Neural progenitor cell (in vitro differentiated cells): ENCODE measurements around the gene RSPH3. TPM values are rescaled to one million over a fixed set of nuclear protein-coding genes. Genes with fewer than 3 reads are reported as not detected.
"Not testable (repeated sequence)": the region's sequence is repeated elsewhere in the genome, so short reads cannot be mapped to it uniquely, and the experiment has no call there.

Experiments used
- DNase-seq: peaks from one replicate; pipeline ENCODE4 v3.0.0-alpha.2; 2016; ENCODE audit warnings: low spot score
- H2AFZ ChIP-seq: fragments of 200-600 bp; sonication (generic); replicated peaks from 2 replicates; pipeline ENCODE4 v1.6.1; 2016; ENCODE audit warnings: antibody characterized with exemption
- H3F3A ChIP-seq: fragments of 200-600 bp; sonication (generic); 2 replicates; pipeline ENCODE4 v1.6.1; 2016; ENCODE audit warnings: antibody characterized with exemption, low read depth
- H3K27ac ChIP-seq: fragments of 200-600 bp; sonication (generic); 2 replicates; pipeline ENCODE4 v1.5.1; 2016; ENCODE audit warnings: mild to moderate bottlenecking
- H3K27me3 ChIP-seq: fragments of 200-600 bp; sonication (generic); 2 replicates; pipeline ENCODE4 v1.6.1; 2016; ENCODE audit warnings: mild to moderate bottlenecking, moderate library complexity
- H3K36me3 ChIP-seq: fragments of 200-600 bp; sonication (generic); 2 replicates; pipeline ENCODE4 v1.5.1; 2016
- H3K4me1 ChIP-seq: fragments of 200-600 bp; sonication (generic); 2 replicates; pipeline ENCODE4 v1.6.1; 2016; ENCODE audit warnings: mixed run types
- H3K4me2 ChIP-seq: fragments of 200-600 bp; sonication (generic); 2 replicates; pipeline ENCODE4 v1.6.1; 2016
- H3K4me3 ChIP-seq: fragments of 200-600 bp; sonication (generic); 2 replicates; pipeline ENCODE4 v1.5.1; 2016
- H3K79me2 ChIP-seq: fragments of 200-600 bp; sonication (generic); 2 replicates; pipeline ENCODE4 v1.6.1; 2016; ENCODE audit warnings: low read depth
- H3K9ac ChIP-seq: fragments of 200-600 bp; sonication (generic); 2 replicates; pipeline ENCODE4 v1.6.1; 2016
- H3K9me3 ChIP-seq: fragments of 200-600 bp; sonication (generic); 2 replicates; pipeline ENCODE4 v1.5.1; 2016; ENCODE audit warnings: low read depth
- H4K20me1 ChIP-seq: fragments of 200-600 bp; sonication (generic); 2 replicates; pipeline ENCODE4 v1.6.1; 2016; ENCODE audit warnings: low read depth
- H3K27ac Mint-ChIP-seq: 3 replicates; pipeline ENCODE4 v1.8.0; 2021; ENCODE audit warnings: mixed read lengths
- H3K27me3 Mint-ChIP-seq: 2 replicates; pipeline ENCODE4 v1.8.0; 2022; ENCODE audit warnings: low read depth, mild to moderate bottlenecking, inconsistent platforms, moderate library complexity, mixed read lengths; ENCODE audit not compliant: insufficient read depth
- H3K36me3 Mint-ChIP-seq: 3 replicates; pipeline ENCODE4 v1.8.0; 2021; ENCODE audit warnings: mixed read lengths
- H3K4me1 Mint-ChIP-seq: 3 replicates; pipeline ENCODE4 v1.8.0; 2021; ENCODE audit warnings: mixed read lengths
- H3K4me3 Mint-ChIP-seq: 3 replicates; pipeline ENCODE4 v1.8.0; 2021; ENCODE audit warnings: mild to moderate bottlenecking, moderate library complexity, mixed read lengths
- H3K9me3 Mint-ChIP-seq: 3 replicates; pipeline ENCODE4 v1.8.0; 2020; ENCODE audit warnings: mixed read lengths
- CTCF ChIP-seq: fragments of 200-600 bp; sonication (generic); IDR thresholded peaks from 2 replicates; pipeline ENCODE4 v1.5.1; 2017; ENCODE audit warnings: antibody characterized with exemption, mild to moderate bottlenecking
- EZH2 ChIP-seq: fragments of 200-600 bp; sonication (generic); IDR thresholded peaks from 2 replicates; pipeline ENCODE4 v1.6.1; 2017; ENCODE audit warnings: antibody characterized with exemption, mild to moderate bottlenecking, moderate library complexity
- EZH2phosphoT487 ChIP-seq: fragments of 200-600 bp; sonication (generic); IDR thresholded peaks from 2 replicates; pipeline ENCODE4 v1.6.1; 2017; ENCODE audit warnings: antibody characterized with exemption
- total RNA-seq: library from RNA; depleted of rRNA; stranded (reverse); fragments of >200 nt; gene quantifications from 2 replicates; pipeline ENCODE4 v1.2.3, GENCODE V29; 2015; ENCODE audit warnings: low replicate concordance

RSPH3 gene
- total RNA-seq, 1 donor from 2014 or later, result 3.6 TPM

- Histone ChIP-seq H3K9me3 (no peaks in the 10 kb centered on the region), H3K4me1 (no peaks in the 10 kb centered on the region), H3K27me3 (no peaks in the 10 kb centered on the region), H3K9ac (no peak overlapping the region), H3K36me3 (no peaks in the 10 kb centered on the region), H2AFZ (no peak overlapping the region), H4K20me1 (no peaks in the 10 kb centered on the region), H3K27ac (no peak overlapping the region), H3K79me2 (no peaks in the 10 kb centered on the region), H3F3A (no peaks in the 10 kb centered on the region), H3K4me2 (no peak overlapping the region), H3K4me3 (no peak overlapping the region)
- no peak for DNase-seq
- H3K9me3 Mint-ChIP-seq, result peaks cover 9% of the 10 kb centered on the region
- H3K36me3 Mint-ChIP-seq, result no peaks in the 10 kb centered on the region
- H3K27ac Mint-ChIP-seq, result no peak overlapping the region
- no peaks in the 10 kb centered on the region for H3K27me3 Mint-ChIP-seq
- TF ChIP-seq EZH2 (no peak), CTCF (no peak), EZH2phosphoT487 (no peak)
- no peak overlapping the region for H3K4me3 Mint-ChIP-seq
- no peaks in the 10 kb centered on the region for H3K4me1 Mint-ChIP-seq
Observed at GRCh38 chr6:159030168-159030567, 30.2 kb upstream of the RSPH3 start.

GRCh38 chr6:159025224-159025623, 25.2 kb upstream of the RSPH3 start:
- H3K27me3 Mint-ChIP-seq, H4K20me1 ChIP-seq, H3F3A ChIP-seq, H3K4me1 Mint-ChIP-seq, H3K9ac ChIP-seq, H2AFZ ChIP-seq, DNase-seq, H3K27me3 ChIP-seq, H3K9me3 ChIP-seq, H3K4me2 ChIP-seq, H3K4me3 ChIP-seq, H3K36me3 ChIP-seq, H3K27ac Mint-ChIP-seq, H3K79me2 ChIP-seq, H3K36me3 Mint-ChIP-seq, H3K27ac ChIP-seq, H3K4me1 ChIP-seq, H3K4me3 Mint-ChIP-seq: not testable (repeated sequence)
- peaks cover 20% of the 10 kb centered on the region for H3K9me3 Mint-ChIP-seq

GRCh38 chr6:159023893-159024292, 23.9 kb upstream of the RSPH3 start:
- Mint-ChIP-seq H3K4me1 (no peaks in the 10 kb centered on the region), H3K27me3 (no peaks in the 10 kb centered on the region), H3K9me3 (peaks cover 20% of the 10 kb centered on the region), H3K27ac (no peak overlapping the region), H3K36me3 (no peaks in the 10 kb centered on the region), H3K4me3 (no peak overlapping the region)
- H3K27ac ChIP-seq, result no peak overlapping the region
- H3K27me3 ChIP-seq, result no peaks in the 10 kb centered on the region
- no peak overlapping the region for H3K9ac ChIP-seq
- no peak overlapping the region for H3K4me3 ChIP-seq
- no peaks in the 10 kb centered on the region for H3F3A ChIP-seq
- H3K79me2 ChIP-seq, result no peaks in the 10 kb centered on the region
- no peak overlapping the region for H2AFZ ChIP-seq
- H4K20me1 ChIP-seq, result no peaks in the 10 kb centered on the region
- no peaks in the 10 kb centered on the region for H3K9me3 ChIP-seq
- H3K4me2 ChIP-seq, result no peak overlapping the region
- H3K36me3 ChIP-seq, result no peaks in the 10 kb centered on the region
- TF ChIP-seq EZH2phosphoT487 (no peak), CTCF (no peak), EZH2 (no peak)
- DNase-seq, result no peak
- no peaks in the 10 kb centered on the region for H3K4me1 ChIP-seq

- Mint-ChIP-seq H3K4me1 (no peaks in the 10 kb centered on the region), H3K4me3 (no peak overlapping the region), H3K36me3 (no peaks in the 10 kb centered on the region), H3K9me3 (peaks cover 10% of the 10 kb centered on the region), H3K27ac (no peak overlapping the region), H3K27me3 (peaks cover 2% of the 10 kb centered on the region)
- Histone ChIP-seq H4K20me1 (no peaks in the 10 kb centered on the region), H3K9ac (no peak overlapping the region), H3K4me3 (no peak overlapping the region), H3K79me2 (no peaks in the 10 kb centered on the region), H2AFZ (no peak overlapping the region), H3K9me3 (no peaks in the 10 kb centered on the region), H3K27me3 (no peaks in the 10 kb centered on the region), H3K4me2 (no peak overlapping the region), H3K27ac (no peak overlapping the region), H3K4me1 (no peaks in the 10 kb centered on the region), H3F3A (no peaks in the 10 kb centered on the region), H3K36me3 (no peaks in the 10 kb centered on the region)
- DNase-seq, result no peak
- no peak for TF ChIP-seq CTCF
- TF ChIP-seq EZH2phosphoT487, result no peak
- TF ChIP-seq EZH2, result no peak
Observed at GRCh38 chr6:159020011-159020410, 20.0 kb upstream of the RSPH3 start.
